ENCODE results near the gene FLT4. TPM values are rescaled to one million over a fixed set of nuclear protein-coding genes. Genes with fewer than 3 reads are reported as not detected.

The FLT4 gene
- total and polyA plus RNA-seq, 9 of the 15 experiments (the other 6 are each of a cell fraction or from before 2014, with no cell fraction given), result 0.01 to 0.42 (median 0.14) TPM; not detected in 2

- no peaks in the 10 kb centered on the region for H4K20me1 ChIP-seq (replicated peaks; ENCODE audit: control insufficient read depth, insufficient read depth, low read length)
Observed at GRCh38 chr5:180636403-180637075, 12.9 kb downstream of the FLT4 start.

More at GRCh38 chr5:180636403-180637075, 12.9 kb downstream of the FLT4 start:
- Histone ChIP-seq H3K9me1 (ENCODE audit: control insufficient read depth, insufficient read depth, low read length) (no peaks in the 10 kb centered on the region), H3K9me3 (replicated peaks; ENCODE audit: control insufficient read depth, insufficient read depth, low read depth, low read length) (no peaks in the 10 kb centered on the region), H3K27ac (ENCODE audit: extremely low read depth, low read depth, low read length) (no peak overlapping the region), H3K27me3 (ENCODE audit: control insufficient read depth in 2 of 2, insufficient read depth in 2 of 2, low read length in 2 of 2) (peaks cover 16 to 56% of the 10 kb centered on the region in 2 experiments; a peak in 3 of 5 replicates), H3K36me3 (ENCODE audit: control insufficient read depth, insufficient read depth, low read length) (no peaks in the 10 kb centered on the region), H3K4me1 (replicated peaks in 1 of 2; ENCODE audit: control insufficient read depth in 2 of 2, insufficient read depth in 2 of 2, low read length in 2 of 2) (peaks cover 0 to 39% of the 10 kb centered on the region in 2 experiments; a peak in 2 of 5 replicates), H3K4me3 (no peak overlapping the region), H3K4me2 (ENCODE audit: insufficient read depth, low read length) (no peak overlapping the region), H2AFZ (ENCODE audit: low read depth, low read length) (no peak overlapping the region), H3K9ac (ENCODE audit: insufficient read depth in 1 of 2, low read depth in 2 of 2, low read length in 2 of 2) (no peak overlapping the region), H3K79me2 (ENCODE audit: control insufficient read depth, insufficient read depth, low read length) (no peaks in the 10 kb centered on the region)
- CTCF ChIA-PET (ENCODE audit: low intra/inter-chr PET ratio), result interaction anchor here (0.6 kb wide), 1 partner anchor 1468 kb away, joined by 3 read pairs; no protein-coding TSS in a partner anchor
- DNase-seq (ENCODE audit: extremely low read depth in 1 of 4, low spot score in 3 of 4) (no peak), ATAC-seq (no peak), FAIRE-seq (no peak)
- intact Hi-C loops (cut with micrococcal nuclease), result no loop called here
- TF ChIP-seq YBX1 (IDR thresholded peaks at IDR 0.05) (no peak), TCFL5 (CRISPR knock-in tag; conservative IDR thresholded peaks at IDR 0.05) (no peak), NKRF (IDR thresholded peaks at IDR 0.05; ENCODE audit: borderline replicate concordance) (no peak), TRIM28 (IDR thresholded peaks at IDR 0.05) (no peak), POLR2H (tag; IDR thresholded peaks at IDR 0.05; ENCODE audit: low read depth) (no peak)
- no TSS peak for BruUV-seq (replicated peaks)
- POLR2A ChIA-PET, result interaction anchor here (0.6 kb wide), 1 partner anchor 11 kb away, joined by 4 read pairs; no protein-coding TSS in a partner anchor
- in situ Hi-C loops (cut with MboI), result no loop called here
- WGBS (ENCODE audit: insufficient coverage, low coverage, missing lambda C conversion rate), result 12% methylated on average over 15 of the region's 18 CpGs
